H9 (cell line): ENCODE measurements around the gene TH. TPM values are rescaled to one million over a fixed set of nuclear protein-coding genes. Genes with fewer than 3 reads are reported as not detected.

Experiments
- DNase-seq: peaks from one replicate; pipeline ENCODE4 v3.0.0-alpha.2; 2017
- H2AFZ ChIP-seq: one replicate; pipeline ENCODE4 v1.6.1; 2013; ENCODE audit warnings: mild to moderate bottlenecking, low read length, control low read depth, moderate library complexity
- H2AK5ac ChIP-seq: 2 replicates; pipeline ENCODE4 v1.6.1; 2013; ENCODE audit warnings: low read length, control low read depth, mixed read lengths; ENCODE audit not compliant: insufficient read length
- H2BK120ac ChIP-seq: one replicate; pipeline ENCODE4 v1.6.1; 2013; ENCODE audit warnings: low read depth, mild to moderate bottlenecking, low read length, control low read depth, inconsistent platforms; ENCODE audit not compliant: poor library complexity, severe bottlenecking
- H2BK12ac ChIP-seq: 2 replicates; pipeline ENCODE4 v1.6.1; 2013; ENCODE audit warnings: low read length, control low read depth, mixed read lengths, low read depth; ENCODE audit not compliant: insufficient read length
- H2BK15ac ChIP-seq: 2 replicates; pipeline ENCODE4 v1.6.1; 2013; ENCODE audit warnings: low read depth, low read length, control low read depth
- H2BK20ac ChIP-seq: one replicate; pipeline ENCODE4 v1.6.1; 2013; ENCODE audit warnings: low read depth, mild to moderate bottlenecking, low read length, control low read depth, inconsistent platforms; ENCODE audit not compliant: poor library complexity, severe bottlenecking
- H2BK5ac ChIP-seq: 2 replicates; pipeline ENCODE4 v1.6.1; 2013; ENCODE audit warnings: low read length, control low read depth, mixed read lengths; ENCODE audit not compliant: insufficient read length
- H3K14ac ChIP-seq: 2 replicates; pipeline ENCODE4 v1.6.1; 2013; ENCODE audit warnings: low read length, control low read depth; ENCODE audit not compliant: insufficient read depth
- H3K18ac ChIP-seq: 2 replicates; pipeline ENCODE4 v1.6.1; 2013; ENCODE audit warnings: low read depth, mild to moderate bottlenecking, mixed read lengths, low read length, control low read depth; ENCODE audit not compliant: insufficient read length
- H3K23ac ChIP-seq: 2 replicates; pipeline ENCODE4 v1.6.1; 2013; ENCODE audit warnings: low read length, control low read depth, mixed read lengths, low read depth; ENCODE audit not compliant: insufficient read length
- H3K23me2 ChIP-seq: 2 replicates; pipeline ENCODE4 v1.6.1; 2013; ENCODE audit warnings: low read depth, mild to moderate bottlenecking, mixed read lengths, low read length, control low read depth; ENCODE audit not compliant: insufficient read length, poor library complexity, severe bottlenecking
- H3K27ac ChIP-seq: 2 replicates; pipeline ENCODE4 v1.5.1; 2013; ENCODE audit warnings: low read length, control low read depth, mixed read lengths, low read depth; ENCODE audit not compliant: insufficient read length
- H3K27me3 ChIP-seq: 2 replicates; pipeline ENCODE4 v1.6.1; 2013; ENCODE audit warnings: low read length, control low read depth, inconsistent platforms; ENCODE audit not compliant: insufficient read depth
- H3K4ac ChIP-seq: 2 replicates; pipeline ENCODE4 v1.6.1; 2013; ENCODE audit warnings: low read depth, mild to moderate bottlenecking, control low read depth, inconsistent platforms, low read length, moderate library complexity
- H3K4me1 ChIP-seq: 2 replicates; pipeline ENCODE4 v1.6.1; 2013; ENCODE audit warnings: low read length, control low read depth, inconsistent platforms; ENCODE audit not compliant: insufficient read depth
- H3K4me2 ChIP-seq: 2 replicates; pipeline ENCODE4 v1.6.1; 2013; ENCODE audit warnings: low read length, control low read depth, mixed read lengths; ENCODE audit not compliant: insufficient read length, insufficient read depth
- H3K56ac ChIP-seq: 2 replicates; pipeline ENCODE4 v1.6.1; 2013; ENCODE audit warnings: low read depth, mild to moderate bottlenecking, mixed read lengths, low read length, control low read depth; ENCODE audit not compliant: insufficient read length
- H3K79me1 ChIP-seq: 2 replicates; pipeline ENCODE4 v1.6.1; 2013; ENCODE audit warnings: low read depth, mild to moderate bottlenecking, moderate library complexity, low read length, control low read depth, inconsistent platforms; ENCODE audit not compliant: insufficient read depth, poor library complexity, severe bottlenecking
- H3K79me2 ChIP-seq: 2 replicates; pipeline ENCODE4 v1.6.1; 2013; ENCODE audit warnings: low read length, control low read depth, inconsistent platforms; ENCODE audit not compliant: insufficient read depth
- H3K9ac ChIP-seq: 2 replicates; pipeline ENCODE4 v1.6.1; 2013; ENCODE audit warnings: low read length, control low read depth, mixed read lengths; ENCODE audit not compliant: insufficient read length; ENCODE audit errors: extremely low read depth
- H3K9me3 ChIP-seq: one replicate; pipeline ENCODE4 v1.6.1; 2013; ENCODE audit warnings: low read depth, low read length, inconsistent platforms; ENCODE audit not compliant: control insufficient read depth
- H3T11ph ChIP-seq: one replicate; pipeline ENCODE4 v1.6.1; 2013; ENCODE audit warnings: mild to moderate bottlenecking, low read length, control low read depth, inconsistent platforms
- H4K20me1 ChIP-seq: one replicate; pipeline ENCODE4 v1.6.1; 2013; ENCODE audit not compliant: control insufficient read depth, insufficient read length, insufficient read depth
- H4K5ac ChIP-seq: 2 replicates; pipeline ENCODE4 v1.6.1; 2013; ENCODE audit warnings: low read depth, mild to moderate bottlenecking, mixed read lengths, low read length, control low read depth; ENCODE audit not compliant: insufficient read length
- H4K8ac ChIP-seq: replicated peaks from 2 replicates; pipeline ENCODE4 v1.6.1; 2013; ENCODE audit warnings: low read length, control low read depth, mixed read lengths, low read depth; ENCODE audit not compliant: insufficient read length
- H4K91ac ChIP-seq: 2 replicates; pipeline ENCODE4 v1.6.1; 2013; ENCODE audit warnings: low read depth, mild to moderate bottlenecking, moderate library complexity, mixed read lengths, low read length, control low read depth; ENCODE audit not compliant: insufficient read length
- H3K27ac Mint-ChIP-seq, 3 experiments: 2 replicates in 2 of 3; 3 replicates in 1 of 3; pipeline ENCODE4 v1.8.0; 2020 to 2021; ENCODE audit warnings: mixed read lengths in 3 of 3, mild to moderate bottlenecking in 1 of 3, moderate library complexity in 1 of 3
- H3K27me3 Mint-ChIP-seq: 2 replicates; pipeline ENCODE4 v1.8.0; 2021; ENCODE audit warnings: low read depth, mild to moderate bottlenecking, moderate library complexity, mixed read lengths
- H3K36me3 Mint-ChIP-seq, 3 experiments: 2 replicates in 2 of 3; 3 replicates in 1 of 3; pipeline ENCODE4 v1.8.0; 2020 to 2021; ENCODE audit warnings: low read depth in 3 of 3, mixed read lengths in 3 of 3; ENCODE audit not compliant: insufficient read depth in 1 of 3
- H3K4me1 Mint-ChIP-seq, 2 experiments: 2 replicates each; pipeline ENCODE4 v1.8.0; 2020; ENCODE audit warnings: mixed read lengths in 2 of 2
- H3K4me3 Mint-ChIP-seq, 2 experiments: 2 replicates in 1 of 2; 3 replicates in 1 of 2; pipeline ENCODE4 v1.8.0; 2020 to 2021; ENCODE audit warnings: mild to moderate bottlenecking in 2 of 2, mixed read lengths in 2 of 2, moderate library complexity in 1 of 2
- H3K9me3 Mint-ChIP-seq, 2 experiments: 2 replicates in 1 of 2; 3 replicates in 1 of 2; pipeline ENCODE4 v1.8.0; 2020; ENCODE audit warnings: mild to moderate bottlenecking in 2 of 2, mixed read lengths in 2 of 2, moderate library complexity in 1 of 2
- CTCF ChIP-seq: fragments of 200-600 bp; sonication (generic); conservative IDR thresholded peaks from 3 replicates; pipeline ENCODE4 v1.8.0; 2021; ENCODE audit warnings: antibody characterized with exemption, mild to moderate bottlenecking
- WGBS: extraction: QIAGEN DNeasy Blood & Tissue Kit; methylation state at CpG from one replicate; pipeline ENCODE4 v1.1.7; 2013; ENCODE audit warnings: missing lambda C conversion rate, low lambda C conversion rate, mixed read lengths; ENCODE audit not compliant: insufficient read length; ENCODE audit errors: extremely low coverage; 5-methylcytosine and 5-hydroxymethylcytosine counted together
- total RNA-seq: library from RNA; stranded (reverse); gene quantifications from 2 replicates; pipeline ENCODE4 v1.2.1, GENCODE V29; 2021

TH gene
- total RNA-seq, 1 experiment from 2014 or later = not detected

DNA sequence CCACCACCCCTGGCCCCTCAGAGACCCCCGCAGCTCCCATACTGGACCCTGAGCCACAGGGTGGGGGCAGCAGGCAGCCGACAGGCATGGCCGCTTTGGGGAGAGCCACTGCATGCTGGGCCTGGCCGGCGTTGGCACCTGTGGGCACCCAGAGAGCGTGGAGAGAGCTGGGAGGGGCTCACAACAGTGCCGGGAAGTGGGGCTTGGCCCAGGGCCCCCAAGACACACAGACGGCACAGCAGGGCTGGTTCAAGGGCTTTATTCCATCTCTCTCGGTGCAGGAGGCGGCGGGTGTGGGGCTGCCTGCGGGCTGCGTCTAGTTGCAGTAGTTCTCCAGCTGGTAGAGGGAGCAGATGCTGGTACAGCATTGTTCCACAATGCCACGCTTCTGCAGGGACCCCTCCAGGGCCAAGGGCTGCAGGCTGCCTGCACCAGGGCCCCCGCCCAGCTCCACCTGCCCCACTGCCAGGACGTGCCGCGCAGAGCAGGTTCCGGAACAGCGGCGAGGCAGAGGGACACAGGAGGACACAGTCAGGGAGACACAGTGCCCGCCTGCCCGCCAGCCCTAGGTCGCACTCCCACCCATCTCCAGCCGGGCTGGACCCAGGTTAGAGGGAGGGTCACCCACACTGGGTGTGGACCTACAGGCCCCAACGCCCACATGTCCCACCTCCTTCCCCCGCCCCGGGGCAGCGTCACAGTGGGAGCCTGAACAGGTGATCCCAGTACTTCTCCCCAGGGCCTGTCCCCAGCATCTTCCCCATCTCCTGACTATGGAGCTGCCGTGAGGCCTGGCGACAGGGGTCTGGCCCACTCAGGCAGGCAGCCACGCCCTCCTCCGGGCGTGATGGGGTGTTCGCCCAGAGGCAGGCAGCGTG is 11.8 kb downstream of the TH start:
- H2BK15ac ChIP-seq = no peak overlapping the region
- H3K4me1 ChIP-seq = no peaks in the 10 kb centered on the region
- no peak overlapping the region for H3K4me3 Mint-ChIP-seq
- no peak for TF ChIP-seq CTCF
- DNase-seq = no peak
- H3K23me2 ChIP-seq = no peaks in the 10 kb centered on the region
- H3K27me3 Mint-ChIP-seq = peaks cover 8% of the 10 kb centered on the region
- no peak overlapping the region for H4K5ac ChIP-seq
- WGBS = no CpG with 5 or more reads among the region's 36 CpGs
- H2BK120ac ChIP-seq = no peak overlapping the region
- H3K79me2 ChIP-seq = no peaks in the 10 kb centered on the region
- no peak overlapping the region for H4K91ac ChIP-seq
- no peaks in the 10 kb centered on the region for H4K20me1 ChIP-seq
- no peaks in the 10 kb centered on the region for H3K79me1 ChIP-seq
- no peak overlapping the region for H2BK20ac ChIP-seq
- no peak overlapping the region for H3K9ac ChIP-seq
- H3K56ac ChIP-seq = no peak overlapping the region
- H3T11ph ChIP-seq = no peak overlapping the region
- H3K4me1 Mint-ChIP-seq = no peaks in the 10 kb centered on the region
- H3K27me3 ChIP-seq = no peaks in the 10 kb centered on the region
- H3K27ac Mint-ChIP-seq = no peak overlapping the region
- H2AFZ ChIP-seq = no peak overlapping the region
- no peak overlapping the region for H3K4me2 ChIP-seq
- H2BK5ac ChIP-seq = no peak overlapping the region
- H3K23ac ChIP-seq = no peak overlapping the region
- H4K8ac ChIP-seq = no peak overlapping the region
- H3K14ac ChIP-seq = no peak overlapping the region; the same call in 1 of the 2 replicates
- no peak overlapping the region for H3K27ac ChIP-seq
- H3K4ac ChIP-seq = no peak overlapping the region
- no peaks in the 10 kb centered on the region for H3K36me3 Mint-ChIP-seq
- no peak overlapping the region for H2BK12ac ChIP-seq
- H3K9me3 Mint-ChIP-seq = no peaks in the 10 kb centered on the region
- no peak overlapping the region for H3K18ac ChIP-seq
- no peaks in the 10 kb centered on the region for H3K9me3 ChIP-seq
- H2AK5ac ChIP-seq = no peak overlapping the region
